Lung (tissue), 12 donors: ENCODE measurements around the gene GORASP1. TPM values are rescaled to one million over a fixed set of nuclear protein-coding genes. Genes with fewer than 3 reads are reported as not detected.

Experiments used
- ATAC-seq: fragments of 200-7000 bp; cut with Tn5 transposase; one replicate; pipeline ENCODE4 v1.9.1; 2020; ENCODE audit warnings: moderate number of reproducible peaks; ENCODE audit not compliant: insufficient read depth, low FRiP score
- DNase-seq, 3 donors: peaks; one replicate each; pipeline ENCODE4 v3.0.0-alpha.2; 2013 to 2017
- H3K27ac ChIP-seq, 2 donors: one replicate each; pipeline ENCODE4 v1.5.1; 2013; ENCODE audit warnings: mild to moderate bottlenecking in 2 of 2, moderate library complexity in 2 of 2, control low read depth in 1 of 2, inconsistent platforms in 1 of 2, low read depth in 1 of 2, low read length in 1 of 2
- H3K27me3 ChIP-seq, 3 donors: one replicate each; pipeline ENCODE4 v1.5.1; 2013; ENCODE audit warnings: low read length in 2 of 3; ENCODE audit not compliant: control insufficient read depth in 3 of 3, insufficient read depth in 3 of 3
- H3K36me3 ChIP-seq, 4 donors: one replicate each; pipeline ENCODE4 v1.5.1; 2013; ENCODE audit warnings: low read length in 4 of 4, mild to moderate bottlenecking in 1 of 4, moderate library complexity in 1 of 4; ENCODE audit not compliant: control insufficient read depth in 4 of 4, insufficient read depth in 4 of 4
- H3K4me1 ChIP-seq, 5 donors: one replicate each; pipeline ENCODE4 v1.5.1; 2013; ENCODE audit warnings: low read length in 5 of 5, mild to moderate bottlenecking in 2 of 5, moderate library complexity in 1 of 5; ENCODE audit not compliant: control insufficient read depth in 5 of 5, insufficient read depth in 5 of 5
- H3K4me3 ChIP-seq: one replicate; pipeline ENCODE4 v1.5.1; 2013; ENCODE audit warnings: mild to moderate bottlenecking, control low read depth, moderate library complexity
- H3K9ac ChIP-seq, 2 donors: one replicate each; pipeline ENCODE4 v1.5.1; 2013; ENCODE audit warnings: low read length in 2 of 2, control low read depth in 1 of 2; ENCODE audit not compliant: insufficient read depth in 1 of 2
- H3K9me3 ChIP-seq, 4 donors: one replicate each; pipeline ENCODE4 v1.5.1; 2013; ENCODE audit warnings: low read length in 3 of 4, mild to moderate bottlenecking in 1 of 4, moderate library complexity in 1 of 4; ENCODE audit not compliant: control insufficient read depth in 4 of 4, insufficient read depth in 3 of 4
- CTCF ChIP-seq: IDR thresholded peaks from 2 replicates; pipeline ENCODE4 v1.5.1; 2012; ENCODE audit warnings: mild to moderate bottlenecking; ENCODE audit errors: control extremely low read depth, extremely low read depth
- WGBS, 2 donors: extraction: QIAGEN DNeasy Blood & Tissue Kit; methylation state at CpG; one replicate each; pipeline ENCODE4 v1.1.7; 2013; 5-methylcytosine and 5-hydroxymethylcytosine counted together
- polyA plus RNA-seq, 2 donors: library from polyadenylated mRNA; stranded (reverse); fragments of 200-250 nt; gene quantifications; one replicate each; pipeline ENCODE4 v1.2.1, GENCODE V29; 2013
- total RNA-seq, 2 donors: library from RNA; depleted of rRNA in 1 of 2; stranded (reverse); fragments of >200 nt in 1 of 2; gene quantifications; one replicate each; pipeline ENCODE4 v1.2.1, GENCODE V29; 2014 to 2021
- donor health status: control.
- donor health status: control.
- donor health status: Bipolar disorder and iron deficiency.
- donor health status: healthy.
- donor health status: DM: yes; HTN: yes; CAD: no.

The GORASP1 gene
- total and polyA plus RNA-seq, 4 donors = 28.7 to 71.1 (median 48.5) TPM

DNA sequence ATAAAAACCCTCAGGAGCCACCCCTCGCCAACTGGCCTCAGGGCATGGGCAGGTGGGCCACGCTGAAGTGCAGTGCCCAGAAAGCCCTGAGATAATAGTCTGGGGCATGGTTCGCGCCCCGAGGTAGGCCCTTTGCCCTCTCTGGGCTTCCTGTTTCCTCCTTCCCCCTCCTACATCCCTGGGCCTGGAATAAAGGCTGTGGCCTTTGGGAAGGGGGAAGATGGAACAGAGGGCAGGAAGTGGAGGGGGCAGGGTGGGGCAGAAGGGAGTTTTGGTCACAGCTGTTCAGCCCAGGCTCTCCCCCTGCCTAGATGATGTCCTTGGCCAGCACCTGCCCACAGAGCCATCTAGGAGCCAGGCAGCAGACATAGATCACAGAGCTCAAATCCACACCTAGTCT is 34.6 kb upstream of the GORASP1 start:
- no peak overlapping the region for H3K4me3 ChIP-seq
- no peak overlapping the region for H3K9ac ChIP-seq
- WGBS, 2 donors = 47 to 57% methylated on average over 5 of the region's 5 CpGs
- H3K4me1 ChIP-seq = peaks cover 10 to 52% (median 25%) of the 10 kb centered on the region in 5 donors
- H3K9me3 ChIP-seq = no peaks in the 10 kb centered on the region
- DNase-seq (no peak), ATAC-seq (no peak)
- H3K27me3 ChIP-seq = no peaks in the 10 kb centered on the region
- H3K27ac ChIP-seq = peak overlapping the region in 1 of 2 donors; percentile 82
- TF ChIP-seq CTCF = no peak
- H3K36me3 ChIP-seq = peaks cover 15 to 66% (median 18%) of the 10 kb centered on the region in 4 donors

DNA sequence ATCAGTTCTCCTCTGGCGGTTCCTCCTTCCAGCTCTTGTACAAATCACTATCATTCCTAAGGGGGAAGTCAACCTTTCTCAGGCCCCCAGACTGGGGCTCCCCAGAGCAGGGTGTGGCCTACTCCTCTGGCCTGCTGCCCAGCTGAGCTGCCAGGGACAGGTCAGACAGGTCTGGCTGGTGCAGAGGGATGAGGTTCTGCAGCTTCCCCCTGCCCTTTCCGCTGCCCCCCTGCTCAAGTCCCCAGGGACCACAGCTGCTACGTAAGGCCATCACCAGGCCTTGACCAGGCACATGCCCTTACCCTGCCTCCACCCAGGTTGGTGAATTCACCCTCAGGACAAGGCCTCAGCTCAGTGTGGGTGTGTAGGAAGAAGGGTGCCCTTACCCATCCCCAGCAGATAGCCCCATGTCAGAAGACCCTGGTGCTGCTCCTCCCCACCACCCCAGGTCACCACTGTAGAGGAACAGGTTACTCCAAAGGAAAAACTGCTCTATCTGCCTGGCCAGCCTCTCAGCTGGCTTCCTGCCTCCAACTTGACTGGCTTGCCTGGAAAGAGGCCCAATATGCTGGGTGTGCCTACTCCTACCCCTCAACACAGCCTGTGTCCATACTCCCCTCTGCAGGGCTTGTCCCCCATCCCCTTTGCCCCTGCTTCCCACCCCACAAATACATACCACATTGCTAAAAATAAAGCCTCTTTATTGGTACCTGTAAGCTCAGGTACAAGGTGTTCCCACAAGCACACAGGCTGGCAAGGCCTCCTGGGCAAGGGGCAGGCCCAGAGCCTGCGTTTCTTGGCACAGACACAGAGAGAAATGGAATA is 34.0 kb upstream of the GORASP1 start:
- H3K4me3 ChIP-seq = no peak overlapping the region
- ATAC-seq = peak; percentile 46
- whole genome bisulfite sequencing, 2 donors = 30 to 37% methylated on average over 4 of the region's 4 CpGs
- peaks cover 15 to 67% (median 18%) of the 10 kb centered on the region in 4 donors for H3K36me3 ChIP-seq
- H3K9ac ChIP-seq = no peak overlapping the region
- peaks cover 4 to 52% (median 20%) of the 10 kb centered on the region in 5 donors for H3K4me1 ChIP-seq
- no peak for TF ChIP-seq CTCF
- DNase-seq = peak; percentile 52 to 75 (median 73)
- no peaks in the 10 kb centered on the region for H3K9me3 ChIP-seq
- H3K27me3 ChIP-seq = no peaks in the 10 kb centered on the region
- H3K27ac ChIP-seq = peak overlapping the region; percentile 4 to 88

DNA sequence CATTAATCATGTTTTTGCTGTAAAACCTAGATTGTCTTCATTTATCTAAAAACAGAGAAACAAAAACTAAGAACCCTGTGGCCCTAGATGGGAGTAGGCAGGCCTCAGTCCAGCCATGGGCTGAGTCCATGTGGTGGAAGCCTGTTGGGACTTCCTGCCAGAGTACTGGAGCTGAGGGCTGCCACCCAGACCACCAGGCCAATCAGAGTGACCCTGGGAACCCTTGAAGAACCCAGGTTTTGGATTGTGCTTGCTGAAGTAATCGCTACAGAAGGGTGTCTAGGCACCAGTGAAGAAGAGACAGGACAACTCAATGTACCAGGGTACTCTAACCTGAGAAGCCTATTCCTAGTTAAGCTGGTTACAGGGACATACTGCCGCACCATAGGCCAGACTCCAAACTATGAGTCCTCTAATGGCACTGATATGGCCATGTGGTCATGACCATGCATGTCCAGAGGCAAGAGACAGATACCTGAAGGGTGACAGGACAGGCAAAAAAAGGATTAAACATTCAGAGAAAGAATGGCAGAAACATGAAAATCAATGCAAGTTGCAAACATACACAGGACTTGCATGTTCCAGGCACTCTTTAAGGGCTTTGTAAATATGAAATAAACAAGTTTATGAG is 33.0 kb upstream of the GORASP1 start:
- Histone ChIP-seq H3K9ac (no peak overlapping the region), H3K27me3 (no peaks in the 10 kb centered on the region)

More for the DNA sequence above, 33.0 kb upstream of the GORASP1 start:
- Histone ChIP-seq H3K36me3 (peaks cover 14 to 61% (median 15%) of the 10 kb centered on the region in 4 donors), H3K4me1 (peaks cover 4 to 51% (median 15%) of the 10 kb centered on the region in 5 donors), H3K4me3 (no peak overlapping the region), H3K27ac (peak overlapping the region in 1 of 2 donors; percentile 67), H3K9me3 (no peaks in the 10 kb centered on the region)
- WGBS, 2 donors = 95 to 96% methylated on average over 2 of the region's 2 CpGs
- ATAC-seq (no peak), DNase-seq (no peak)
- no peak for TF ChIP-seq CTCF
